SU-DHL-6 (cell line): Measurements from ENCODE around the gene TMEM121B.

Experiments
- H2AFZ ChIP-seq: fragments of 200-600 bp; sonication (generic); 2 replicates; pipeline ENCODE4 v1.6.1; 2014; ENCODE audit warnings: low read depth, mild to moderate bottlenecking, moderate library complexity, mixed read lengths, antibody characterized with exemption, low read length; ENCODE audit not compliant: severe bottlenecking
- H3F3A ChIP-seq: fragments of 200-600 bp; shearing (Covaris generic); 2 replicates; pipeline ENCODE4 v1.6.0; 2016; ENCODE audit warnings: antibody characterized with exemption, mild to moderate bottlenecking; ENCODE audit not compliant: insufficient read depth
- H3K27ac ChIP-seq: fragments of 200-600 bp; sonication (generic); 2 replicates; pipeline ENCODE4 v1.5.1; 2016; ENCODE audit warnings: low read depth, mild to moderate bottlenecking, low read length, moderate library complexity, mixed read lengths
- H3K27me3 ChIP-seq: fragments of 200-600 bp; sonication (generic), shearing (Covaris generic); 2 replicates; pipeline ENCODE4 v1.6.0; 2014; ENCODE audit warnings: mild to moderate bottlenecking, low read length
- H3K36me3 ChIP-seq: fragments of 200-600 bp; sonication (generic); 2 replicates; pipeline ENCODE4 v1.6.1; 2014; ENCODE audit warnings: mild to moderate bottlenecking, low read length, mixed read lengths
- H3K4me2 ChIP-seq: fragments of 300-600, 200-600 bp; shearing (Covaris generic), sonication (generic); 2 replicates; pipeline ENCODE4 v1.6.0; 2014; ENCODE audit warnings: low read length, low read depth, mild to moderate bottlenecking; ENCODE audit not compliant: poor library complexity, severe bottlenecking
- H3K4me3 ChIP-seq: fragments of 200-600 bp; sonication (generic); 2 replicates; pipeline ENCODE4 v1.5.1; 2014; ENCODE audit warnings: antibody characterized with exemption, low read length, mild to moderate bottlenecking, mixed read lengths; ENCODE audit not compliant: insufficient read depth, poor library complexity, severe bottlenecking
- H3K79me2 ChIP-seq: fragments of 200-600 bp; sonication (generic); 2 replicates; pipeline ENCODE4 v1.6.1; 2014; ENCODE audit warnings: mild to moderate bottlenecking, low read length, moderate library complexity; ENCODE audit not compliant: insufficient read depth
- H3K9ac ChIP-seq: fragments of 200-600 bp; sonication (generic); 2 replicates; pipeline ENCODE4 v1.7.0; 2014; ENCODE audit warnings: mild to moderate bottlenecking, low read length
- H3K9me2 ChIP-seq: fragments of 200-600 bp; sonication (generic); replicated peaks from 2 replicates; pipeline ENCODE4 v1.6.1; 2014; ENCODE audit warnings: low read length; ENCODE audit not compliant: insufficient read depth
- H3K9me3 ChIP-seq: fragments of 200-600 bp; sonication (generic); 2 replicates; pipeline ENCODE4 v1.6.1; 2014; ENCODE audit warnings: low read length, mixed read lengths; ENCODE audit not compliant: insufficient read depth
- H4K20me1 ChIP-seq: fragments of 200-600 bp; sonication (generic); 2 replicates; pipeline ENCODE4 v1.6.1; 2014; ENCODE audit warnings: low read depth, mild to moderate bottlenecking, antibody characterized with exemption, low read length, moderate library complexity, mixed read lengths
- EZH2phosphoT487 ChIP-seq: fragments of 200-600 bp; sonication (generic), shearing (Covaris generic); conservative IDR thresholded peaks from 2 replicates; pipeline ENCODE4 v1.6.1; 2018; ENCODE audit warnings: mild to moderate bottlenecking, antibody characterized with exemption, low read length, moderate library complexity, mixed read lengths
- TF ChIP-seq, protein P1 (sequence below): fragments of 200-600 bp; sonication (generic); IDR thresholded peaks from one replicate; pipeline ENCODE4 v1.5.1; 2017; ENCODE audit warnings: antibody characterized with exemption, mild to moderate bottlenecking, low read length, moderate library complexity; ENCODE audit not compliant: insufficient read depth, poor library complexity, severe bottlenecking

Gene TMEM121B

GRCh38 chr22:17133137-17133536, 12.0 kb upstream of the TMEM121B start:
- H4K20me1 ChIP-seq: no peaks in the 10 kb centered on the region
- H3K27ac ChIP-seq: no peak overlapping the region
- no peak overlapping the region for H3K4me2 ChIP-seq
- H2AFZ ChIP-seq: no peak overlapping the region
- no peaks in the 10 kb centered on the region for H3K9me2 ChIP-seq
- no peaks in the 10 kb centered on the region for H3F3A ChIP-seq
- no peaks in the 10 kb centered on the region for H3K36me3 ChIP-seq
- no peak overlapping the region for H3K9ac ChIP-seq
- H3K27me3 ChIP-seq: no peaks in the 10 kb centered on the region
- H3K79me2 ChIP-seq: no peaks in the 10 kb centered on the region
- no peak for TF ChIP-seq EZH2phosphoT487
- TF ChIP-seq, protein P1, sequence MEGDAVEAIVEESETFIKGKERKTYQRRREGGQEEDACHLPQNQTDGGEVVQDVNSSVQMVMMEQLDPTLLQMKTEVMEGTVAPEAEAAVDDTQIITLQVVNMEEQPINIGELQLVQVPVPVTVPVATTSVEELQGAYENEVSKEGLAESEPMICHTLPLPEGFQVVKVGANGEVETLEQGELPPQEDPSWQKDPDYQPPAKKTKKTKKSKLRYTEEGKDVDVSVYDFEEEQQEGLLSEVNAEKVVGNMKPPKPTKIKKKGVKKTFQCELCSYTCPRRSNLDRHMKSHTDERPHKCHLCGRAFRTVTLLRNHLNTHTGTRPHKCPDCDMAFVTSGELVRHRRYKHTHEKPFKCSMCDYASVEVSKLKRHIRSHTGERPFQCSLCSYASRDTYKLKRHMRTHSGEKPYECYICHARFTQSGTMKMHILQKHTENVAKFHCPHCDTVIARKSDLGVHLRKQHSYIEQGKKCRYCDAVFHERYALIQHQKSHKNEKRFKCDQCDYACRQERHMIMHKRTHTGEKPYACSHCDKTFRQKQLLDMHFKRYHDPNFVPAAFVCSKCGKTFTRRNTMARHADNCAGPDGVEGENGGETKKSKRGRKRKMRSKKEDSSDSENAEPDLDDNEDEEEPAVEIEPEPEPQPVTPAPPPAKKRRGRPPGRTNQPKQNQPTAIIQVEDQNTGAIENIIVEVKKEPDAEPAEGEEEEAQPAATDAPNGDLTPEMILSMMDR: no peak
- H3K9me3 ChIP-seq: no peaks in the 10 kb centered on the region
- no peak overlapping the region for H3K4me3 ChIP-seq

DNA sequence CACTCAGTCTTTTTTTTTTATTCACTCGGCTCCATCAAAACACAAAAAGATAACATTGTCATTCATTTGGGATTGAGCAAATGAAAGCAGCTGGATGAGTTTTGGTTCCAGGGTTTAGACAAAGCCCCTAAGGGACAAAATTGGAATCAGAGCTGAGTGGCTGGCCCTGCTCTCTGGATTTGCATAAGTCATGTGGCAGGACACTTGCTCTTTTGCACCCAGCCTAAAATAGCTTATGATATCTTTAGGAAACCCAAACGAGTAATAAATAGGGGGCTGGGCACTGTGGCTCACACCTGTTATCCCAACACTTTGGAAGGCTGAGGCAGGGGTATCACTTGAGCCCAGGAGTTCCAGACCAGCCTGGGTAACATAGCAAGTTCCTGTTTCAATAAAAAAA, 11.0 kb upstream of the TMEM121B start:
- Histone ChIP-seq H3K27ac (no peak overlapping the region), H2AFZ (no peak overlapping the region), H4K20me1 (no peaks in the 10 kb centered on the region), H3K9me3 (no peaks in the 10 kb centered on the region), H3K9ac (no peak overlapping the region), H3K4me3 (no peak overlapping the region), H3K79me2 (no peaks in the 10 kb centered on the region), H3F3A (no peaks in the 10 kb centered on the region), H3K27me3 (no peaks in the 10 kb centered on the region), H3K4me2 (no peak overlapping the region), H3K9me2 (no peaks in the 10 kb centered on the region), H3K36me3 (no peaks in the 10 kb centered on the region)
- TF ChIP-seq, protein P1: no peak
- TF ChIP-seq EZH2phosphoT487: no peak

DNA sequence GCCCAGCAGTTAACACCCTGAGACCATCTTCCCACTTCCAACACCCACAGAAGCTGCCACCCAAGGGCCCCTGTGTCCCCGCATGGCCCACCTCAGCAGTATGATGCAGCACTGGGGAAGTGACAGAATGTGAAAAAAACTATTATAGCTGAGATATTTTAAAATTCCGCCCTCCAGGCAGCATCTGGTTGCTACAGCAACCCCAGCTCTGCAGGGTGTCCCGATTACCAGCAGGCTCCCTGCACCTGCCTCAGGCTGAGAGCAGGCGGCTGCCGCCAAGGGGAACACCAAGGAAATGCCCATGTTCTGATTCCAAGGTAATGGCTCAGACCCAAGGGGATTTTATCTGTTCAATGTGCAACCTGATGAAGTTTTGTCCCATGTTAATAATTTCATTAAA, 10.5 kb upstream of the TMEM121B start:
- Histone ChIP-seq H4K20me1 (no peaks in the 10 kb centered on the region), H3K79me2 (no peaks in the 10 kb centered on the region), H3K4me3 (no peak overlapping the region), H3K27me3 (no peaks in the 10 kb centered on the region), H3F3A (no peaks in the 10 kb centered on the region), H3K36me3 (no peaks in the 10 kb centered on the region), H3K9me3 (no peaks in the 10 kb centered on the region), H2AFZ (no peak overlapping the region), H3K4me2 (no peak overlapping the region), H3K9me2 (no peaks in the 10 kb centered on the region), H3K9ac (no peak overlapping the region), H3K27ac (no peak overlapping the region)
- no peak for TF ChIP-seq EZH2phosphoT487
- TF ChIP-seq, protein P1: no peak

- Histone ChIP-seq H3K4me2 (no peak overlapping the region), H3F3A (no peaks in the 10 kb centered on the region), H3K27me3 (no peaks in the 10 kb centered on the region), H3K36me3 (no peaks in the 10 kb centered on the region), H3K27ac (no peak overlapping the region), H3K9ac (no peak overlapping the region), H4K20me1 (no peaks in the 10 kb centered on the region), H2AFZ (no peak overlapping the region), H3K4me3 (no peak overlapping the region), H3K9me2 (no peaks in the 10 kb centered on the region), H3K9me3 (no peaks in the 10 kb centered on the region), H3K79me2 (no peaks in the 10 kb centered on the region)
- TF ChIP-seq, protein P1: no peak
Measured at GRCh38 chr22:17130199-17130598, 9.0 kb upstream of the TMEM121B start.
